ENCODE data around the gene NUP153.

Gene NUP153

GRCh38 chr6:17707371-17707651, 586 bp upstream of the NUP153 start:
- DNase-seq (ENCODE audit: low spot score) (no peak), ATAC-seq (ENCODE audit: low read depth) (no peak)
- Histone ChIP-seq H3K9me3 (ENCODE audit: severe bottlenecking) (no peaks in the 10 kb centered on the region), H3K36me3 (ENCODE audit: low read depth) (no peaks in the 10 kb centered on the region), H3K4me3 (ENCODE audit: severe bottlenecking) (peak overlapping the region; percentile 78), H3K27ac (ENCODE audit: poor library complexity, severe bottlenecking) (peak overlapping the region; percentile 94), H3K4me1 (ENCODE audit: insufficient read depth, poor library complexity, severe bottlenecking) (peaks cover 15% of the 10 kb centered on the region), H3K27me3 (ENCODE audit: insufficient read depth, poor library complexity, severe bottlenecking) (no peaks in the 10 kb centered on the region)
- TF ChIP-seq CTCF (IDR thresholded peaks at IDR 0.05; ENCODE audit: poor library complexity, severe bottlenecking) = no peak

DNA sequence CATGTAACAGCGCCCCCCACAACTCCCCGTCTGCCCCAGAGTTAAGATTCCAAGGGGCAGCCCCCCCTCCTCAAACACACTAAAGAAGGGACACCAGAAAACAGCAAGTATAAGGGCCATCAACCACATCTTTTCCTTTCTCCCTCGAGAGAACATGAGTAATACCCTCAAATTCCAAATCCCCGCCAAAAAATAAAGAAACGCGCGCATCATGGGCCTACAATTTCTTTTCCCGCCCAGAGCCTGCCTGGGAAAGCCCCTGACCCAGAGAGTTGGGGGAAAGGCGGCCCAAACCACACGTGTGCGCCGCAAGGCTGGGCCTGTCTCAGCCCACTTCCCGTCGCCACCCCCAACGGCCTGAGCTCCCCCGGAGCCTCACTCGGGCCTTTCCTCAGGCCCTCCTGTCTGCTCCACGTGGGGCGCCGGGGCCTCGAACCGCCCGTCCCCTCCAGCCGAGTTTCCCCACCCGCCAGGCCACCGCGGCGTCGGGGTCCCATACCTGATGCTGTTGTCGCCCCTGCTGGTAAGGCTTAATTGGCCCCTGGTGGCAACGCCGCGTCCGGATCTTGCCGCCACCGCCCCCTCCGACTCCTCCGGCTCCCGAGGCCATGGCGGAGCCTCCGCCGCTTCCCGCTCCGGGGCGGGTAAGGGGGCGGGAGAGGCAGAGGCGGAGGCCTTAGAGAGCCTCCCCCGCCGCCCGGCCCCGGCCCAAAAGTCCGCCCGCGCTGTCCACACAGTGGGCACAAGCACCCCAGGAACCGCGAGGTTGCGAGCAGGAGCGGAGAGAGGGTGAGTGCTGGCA, 746 bp downstream of the NUP153 start:
- Histone ChIP-seq H3K27ac (ENCODE audit: poor library complexity, severe bottlenecking) (peak overlapping the region; percentile 94), H3K36me3 (ENCODE audit: low read depth) (no peaks in the 10 kb centered on the region), H3K4me1 (ENCODE audit: insufficient read depth, poor library complexity, severe bottlenecking) (peaks cover 15% of the 10 kb centered on the region), H3K4me3 (ENCODE audit: severe bottlenecking) (peak overlapping the region; percentile 78), H3K9me3 (ENCODE audit: severe bottlenecking) (no peaks in the 10 kb centered on the region), H3K27me3 (ENCODE audit: insufficient read depth, poor library complexity, severe bottlenecking) (no peaks in the 10 kb centered on the region)
- DNase-seq (ENCODE audit: low spot score) = peak; percentile 78
- ATAC-seq (ENCODE audit: low read depth) = peak; percentile 68
- TF ChIP-seq CTCF (IDR thresholded peaks at IDR 0.05; ENCODE audit: poor library complexity, severe bottlenecking) = peak; percentile 27

GRCh38 chr6:17705428-17705777, 1.3 kb downstream of the NUP153 start:
- peaks cover 1% of the 10 kb centered on the region; the same call in 1 of the 2 replicates for H3K36me3 ChIP-seq (ENCODE audit: low read depth)
- peak; percentile 11; the same call in 1 of the 3 replicates for ATAC-seq (ENCODE audit: low read depth)
- H3K27ac ChIP-seq (ENCODE audit: poor library complexity, severe bottlenecking) = peak overlapping the region; percentile 94
- no peak for DNase-seq (ENCODE audit: low spot score)
- TF ChIP-seq CTCF (IDR thresholded peaks at IDR 0.05; ENCODE audit: poor library complexity, severe bottlenecking) = no peak
- H3K27me3 ChIP-seq (ENCODE audit: insufficient read depth, poor library complexity, severe bottlenecking) = no peaks in the 10 kb centered on the region
- no peaks in the 10 kb centered on the region for H3K9me3 ChIP-seq (ENCODE audit: severe bottlenecking)
- H3K4me3 ChIP-seq (ENCODE audit: severe bottlenecking) = peak overlapping the region; percentile 78
- peaks cover 15% of the 10 kb centered on the region for H3K4me1 ChIP-seq (ENCODE audit: insufficient read depth, poor library complexity, severe bottlenecking)

GRCh38 chr6:17703256-17703694, 3.5 kb downstream of the NUP153 start:
- Histone ChIP-seq H3K9me3 (ENCODE audit: severe bottlenecking) (no peaks in the 10 kb centered on the region), H3K36me3 (ENCODE audit: low read depth) (peaks cover 12% of the 10 kb centered on the region), H3K27ac (ENCODE audit: poor library complexity, severe bottlenecking) (peak overlapping the region; percentile 94), H3K4me3 (ENCODE audit: severe bottlenecking) (no peak overlapping the region), H3K27me3 (ENCODE audit: insufficient read depth, poor library complexity, severe bottlenecking) (no peaks in the 10 kb centered on the region), H3K4me1 (ENCODE audit: insufficient read depth, poor library complexity, severe bottlenecking) (peaks cover 15% of the 10 kb centered on the region)
- no peak for TF ChIP-seq CTCF (IDR thresholded peaks at IDR 0.05; ENCODE audit: poor library complexity, severe bottlenecking)
- no peak for DNase-seq (ENCODE audit: low spot score)
- peak; percentile 20; the same call in 2 of the 3 replicates for ATAC-seq (ENCODE audit: low read depth)

Measured in RWPE2 (cell line).